HG03025 (cell line): Measurements from ENCODE around the gene CLDN7.
A peak's percentile ranks its signal among the peaks of the same experiment; 100 is the strongest.

Experiments used
- ATAC-seq: cut with Tn5 transposase; IDR thresholded peaks from one replicate; pipeline ENCODE4 v1.9.1; 2021; ENCODE audit warnings: mild to moderate bottlenecking, moderate library complexity; ENCODE audit not compliant: unreplicated experiment, low FRiP score

The CLDN7 gene, protein sequence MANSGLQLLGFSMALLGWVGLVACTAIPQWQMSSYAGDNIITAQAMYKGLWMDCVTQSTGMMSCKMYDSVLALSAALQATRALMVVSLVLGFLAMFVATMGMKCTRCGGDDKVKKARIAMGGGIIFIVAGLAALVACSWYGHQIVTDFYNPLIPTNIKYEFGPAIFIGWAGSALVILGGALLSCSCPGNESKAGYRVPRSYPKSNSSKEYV

DNA sequence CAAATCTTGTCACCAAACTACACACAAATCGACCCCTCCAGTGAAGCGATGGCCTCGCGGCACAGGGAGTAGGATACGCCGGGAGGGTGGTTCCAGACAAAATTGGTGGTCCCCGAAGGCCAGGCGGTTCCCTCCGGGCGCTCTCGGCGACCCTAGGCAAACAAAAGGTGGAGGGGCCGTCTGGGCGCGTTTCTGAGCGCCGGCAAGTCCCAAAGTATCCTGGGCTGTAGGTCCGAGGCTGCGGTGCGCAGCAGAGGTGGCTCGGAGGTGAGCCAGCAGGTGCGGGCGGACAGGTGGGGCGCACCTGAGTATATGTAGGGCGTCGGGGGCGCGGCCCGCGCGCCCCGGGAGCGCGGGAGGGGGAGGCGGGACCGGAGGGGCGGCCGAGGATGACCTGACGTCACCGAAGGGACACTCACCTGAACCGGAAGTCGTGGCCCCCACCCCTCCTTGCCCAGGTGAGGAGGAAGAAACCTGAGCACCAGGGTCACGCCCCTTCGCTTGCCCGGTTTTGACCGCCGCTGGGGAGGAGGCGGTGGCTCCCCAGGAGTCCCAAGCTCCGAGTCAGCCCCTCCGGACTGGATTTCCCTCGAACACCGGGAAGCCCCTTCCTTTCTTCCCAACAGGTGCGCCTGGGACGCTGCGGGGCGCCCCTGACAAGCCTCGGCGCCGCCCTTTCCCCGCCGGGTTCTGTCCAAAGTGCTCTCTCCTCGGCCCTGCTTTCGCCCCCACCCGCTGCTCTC lies at the start of gene CLDN7:
Gene CLDN7, minus strand, starts transcription at position 287 of the 743 bp plus-strand sequence. CDS start 435 bp downstream, outside the sequence.
- ATAC-seq, result no peak

- ATAC-seq, result no peak
Measured at GRCh38 chr17:7311110-7311705, 48.9 kb upstream of the CLDN7 start.

DNA sequence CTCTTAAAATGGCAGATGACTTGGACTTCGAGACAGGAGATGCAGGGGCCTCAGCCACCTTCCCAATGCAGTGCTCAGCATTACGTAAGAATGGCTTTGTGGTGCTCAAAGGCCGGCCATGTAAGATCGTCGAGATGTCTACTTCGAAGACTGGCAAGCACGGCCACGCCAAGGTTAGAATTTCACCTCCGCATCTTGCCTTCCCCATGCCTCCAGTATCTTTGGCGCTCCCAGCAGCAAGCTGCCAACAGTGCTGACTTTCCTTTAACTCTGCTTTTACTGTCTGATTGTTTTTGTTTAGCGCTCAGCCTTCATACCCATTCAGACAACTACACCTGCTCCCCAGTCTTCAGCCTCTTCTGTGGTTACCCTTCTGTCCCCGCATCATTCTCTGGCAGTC lies 47.4 kb upstream of the CLDN7 start:
- ATAC-seq, result no peak

DNA sequence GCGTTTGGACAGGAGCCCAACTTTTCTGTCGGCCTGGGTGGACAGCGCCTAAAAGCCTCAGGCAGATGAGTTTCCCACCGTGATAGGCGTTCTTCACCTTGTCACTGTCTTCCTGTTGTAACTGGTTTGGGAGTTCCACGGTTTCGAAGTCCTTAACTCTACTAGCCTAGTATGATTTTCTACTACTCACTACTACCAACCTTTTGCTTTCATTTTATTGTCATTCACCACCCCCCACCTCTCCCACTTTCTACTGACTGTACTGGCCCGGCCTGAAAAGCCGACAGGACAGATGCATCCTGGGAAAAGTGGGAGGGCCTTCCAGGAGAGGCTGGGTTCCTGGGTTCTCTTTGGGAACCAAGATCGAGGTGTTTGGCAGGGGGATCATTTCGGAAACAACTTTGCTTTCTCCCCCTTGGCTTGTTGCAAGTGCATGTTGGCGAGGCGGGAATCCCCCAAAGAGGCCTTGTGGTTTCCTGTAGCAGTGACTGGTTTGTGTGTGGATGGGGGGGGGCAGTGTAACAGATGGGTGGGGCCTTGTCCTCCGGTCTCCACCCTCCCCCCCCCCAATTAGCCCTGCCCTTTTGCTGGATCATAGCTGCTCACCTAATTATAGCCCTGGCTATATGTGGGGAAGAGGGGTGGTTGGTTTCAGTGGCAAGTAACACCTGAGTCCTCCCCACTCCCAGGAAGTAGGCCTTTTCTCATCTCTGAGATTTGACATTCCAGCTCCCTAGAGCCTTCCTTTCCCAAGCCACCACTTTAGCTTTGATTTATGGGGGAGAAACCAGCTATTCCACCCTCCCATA lies 46.6 kb upstream of the CLDN7 start:
- peak; percentile 20 for ATAC-seq

DNA sequence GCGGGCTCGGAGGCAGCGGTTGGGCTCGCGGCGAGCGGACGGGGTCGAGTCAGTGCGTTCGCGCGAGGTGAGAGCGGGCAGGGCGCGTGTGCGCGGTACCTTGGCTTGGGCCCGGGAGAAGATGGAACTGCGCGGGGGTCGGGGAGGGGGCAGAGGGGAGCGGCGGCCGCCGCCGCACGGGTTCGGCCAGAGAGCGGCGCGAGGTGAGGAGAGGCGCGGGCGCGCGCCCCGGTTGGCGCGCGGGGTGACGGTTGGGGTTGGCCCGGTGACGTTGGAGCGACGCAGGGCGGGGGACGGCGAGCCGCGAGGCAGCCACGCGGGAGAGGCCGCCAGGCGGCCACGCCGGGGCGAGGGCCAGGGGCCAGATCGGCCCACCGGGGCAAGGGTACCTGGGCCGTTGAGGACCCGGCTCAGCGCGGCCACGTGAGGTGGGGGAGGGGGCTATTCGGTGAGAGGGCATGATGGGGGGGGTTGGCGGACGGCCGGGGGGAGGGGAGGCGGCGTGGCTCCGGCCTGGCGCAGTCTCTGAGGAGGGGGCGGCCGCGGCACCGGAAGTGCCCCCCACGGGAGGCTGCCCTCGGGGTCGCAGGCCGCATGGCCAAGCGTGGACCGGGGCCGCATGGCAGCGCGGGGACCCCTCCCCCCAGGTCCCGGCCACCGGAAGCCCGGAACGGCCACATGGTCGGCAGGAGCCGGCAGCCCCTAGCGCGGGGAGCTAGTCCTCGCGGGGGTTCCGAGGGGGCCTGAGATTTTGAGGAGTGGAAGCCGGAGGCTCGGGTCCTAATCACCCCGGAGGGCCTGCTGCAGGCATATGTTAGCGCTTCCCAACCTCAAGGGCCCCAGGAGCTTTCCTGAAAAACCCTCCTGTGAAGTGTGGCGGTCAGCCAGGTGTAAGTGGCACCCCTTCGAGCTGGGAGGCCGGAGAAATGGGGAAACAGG lies 45.7 kb upstream of the CLDN7 start:
- peak; percentile 4 for ATAC-seq

DNA sequence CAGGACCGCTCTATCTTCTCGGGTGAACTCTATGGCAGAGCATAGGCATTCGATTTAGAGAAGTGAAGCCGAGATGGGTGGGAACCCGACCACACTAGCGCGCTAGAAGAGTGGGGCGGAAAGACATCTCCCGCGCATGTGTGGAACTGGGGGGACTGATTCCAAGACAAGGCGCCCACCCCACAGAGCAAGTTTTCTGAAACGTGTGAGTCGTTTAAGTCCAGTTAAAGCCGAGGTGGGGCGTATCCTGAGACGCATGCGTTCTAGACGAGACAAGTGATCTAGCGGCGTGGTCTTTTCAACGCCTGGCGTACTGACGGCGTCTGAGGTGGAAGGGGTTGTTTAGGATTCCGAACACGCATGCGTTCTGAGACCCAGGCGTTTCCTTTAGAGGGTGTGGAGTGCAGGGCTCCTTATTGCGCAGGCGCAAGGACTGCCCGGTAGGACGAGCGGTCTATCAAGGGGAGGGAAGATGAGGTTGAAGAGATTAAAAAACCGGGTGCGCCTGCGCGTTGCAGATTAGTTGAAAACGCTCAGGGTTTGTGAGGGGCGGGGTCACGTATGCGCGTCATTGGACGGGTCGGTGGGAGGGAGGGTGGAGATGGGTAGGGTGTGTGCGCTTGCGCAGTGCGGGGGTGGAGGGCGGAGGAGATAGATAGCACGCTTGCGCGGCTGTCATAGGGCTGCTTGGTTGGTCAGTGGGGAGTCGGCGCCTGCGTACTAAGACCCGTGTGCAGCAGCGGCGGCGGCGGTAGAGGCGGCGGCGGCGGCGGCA lies 44.8 kb upstream of the CLDN7 start, which contains the start of gene EIF5A:
Gene EIF5A, plus strand, starts transcription at position 718 of the 775 bp plus-strand sequence. CDS start 2,008 bp downstream, outside the sequence.
- peak; percentile 58 for ATAC-seq

GRCh38 chr17:7304179-7304578 lies 41.9 kb upstream of the CLDN7 start:
- ATAC-seq, result no peak

DNA sequence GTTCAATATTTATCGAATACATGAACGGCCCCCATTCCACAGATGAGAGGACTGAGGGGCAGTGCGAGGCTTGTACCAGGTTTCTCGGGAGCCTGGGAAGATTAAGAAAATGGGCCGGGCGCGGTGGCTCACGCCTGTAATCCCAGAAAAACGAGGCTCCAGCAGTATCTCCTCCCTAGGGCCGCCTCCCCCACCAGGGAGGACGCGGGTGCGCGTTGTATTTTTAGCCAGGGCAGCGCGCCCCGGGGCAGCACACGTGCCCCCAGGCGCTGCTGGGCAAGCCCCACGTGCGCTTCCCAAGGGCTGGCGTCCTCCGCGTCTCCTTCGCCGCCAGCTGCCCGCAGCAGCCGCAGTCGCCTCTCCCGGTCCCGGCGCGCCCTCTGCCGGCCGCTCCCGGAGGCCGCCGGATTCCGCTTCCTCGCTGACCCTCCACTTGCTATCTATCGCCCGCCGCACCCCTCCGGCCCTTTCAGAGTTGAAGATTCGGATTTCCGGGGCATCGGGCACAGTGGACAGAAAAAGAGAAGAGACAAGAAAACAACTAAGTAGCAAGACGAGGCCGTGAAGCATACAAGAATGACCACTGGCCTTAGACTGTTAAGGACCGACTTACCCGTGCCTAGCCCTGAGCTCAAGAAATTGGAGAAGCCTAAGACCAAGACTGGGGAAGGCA lies 34.0 kb upstream of the CLDN7 start:
- peak; percentile 47 for ATAC-seq

DNA sequence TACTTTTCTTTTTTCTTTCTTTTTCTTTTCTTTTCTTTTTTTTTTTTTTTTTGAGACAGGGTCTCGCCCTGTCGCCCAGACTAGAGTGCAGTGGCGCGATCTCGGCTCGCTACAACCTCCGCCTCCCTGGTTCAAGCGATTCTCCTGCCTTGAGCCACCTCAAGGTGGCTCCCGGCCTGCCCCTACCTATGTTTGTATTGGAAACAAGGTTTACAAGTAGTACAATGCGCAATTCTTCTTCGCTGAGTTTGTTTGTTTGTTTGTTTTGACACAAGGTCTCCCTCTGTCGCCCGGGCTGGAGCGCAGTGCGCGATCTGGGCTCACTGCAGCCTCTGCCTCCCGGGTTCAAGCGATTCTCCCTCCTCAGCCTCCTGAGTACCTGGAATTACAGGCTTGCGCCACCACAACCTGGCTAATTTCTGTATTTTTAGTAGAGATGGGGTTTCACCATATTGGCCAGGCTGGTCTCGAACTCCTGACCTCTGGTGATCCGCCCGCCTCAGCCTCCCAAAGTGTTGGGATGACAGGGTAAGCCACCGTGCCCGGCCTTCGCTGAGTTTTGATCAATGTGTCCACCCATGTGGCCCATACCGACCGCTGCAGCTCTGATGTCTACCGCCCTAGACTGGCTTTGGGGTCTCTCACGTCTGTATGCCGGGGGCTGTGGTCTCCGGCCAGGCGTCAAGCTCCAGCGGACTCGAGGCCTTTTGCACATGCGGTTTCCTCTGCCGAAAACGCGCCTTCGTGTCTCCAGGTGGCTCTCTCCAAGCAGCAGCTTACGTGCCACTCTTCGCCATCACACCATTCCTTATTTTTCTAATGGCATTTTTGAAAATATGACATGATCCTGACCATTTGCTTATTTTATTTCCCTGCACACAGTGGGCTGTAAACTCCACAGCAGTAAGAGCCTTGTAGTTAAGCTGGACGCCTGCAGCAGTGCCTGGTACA lies 33.2 kb upstream of the CLDN7 start:
- ATAC-seq, result no peak

- no peak for ATAC-seq
Measured at GRCh38 chr17:7294614-7295153, 32.4 kb upstream of the CLDN7 start, which contains the start of gene YBX2. Gene YBX2 (minus strand): TSS chr17:7294639. CDS start chr17:7294500, 139 bp downstream.

GRCh38 chr17:7293816-7294613 lies 31.7 kb upstream of the CLDN7 start:
- ATAC-seq, result no peak

GRCh38 chr17:7293159-7293558 lies 30.9 kb upstream of the CLDN7 start:
- no peak for ATAC-seq

DNA sequence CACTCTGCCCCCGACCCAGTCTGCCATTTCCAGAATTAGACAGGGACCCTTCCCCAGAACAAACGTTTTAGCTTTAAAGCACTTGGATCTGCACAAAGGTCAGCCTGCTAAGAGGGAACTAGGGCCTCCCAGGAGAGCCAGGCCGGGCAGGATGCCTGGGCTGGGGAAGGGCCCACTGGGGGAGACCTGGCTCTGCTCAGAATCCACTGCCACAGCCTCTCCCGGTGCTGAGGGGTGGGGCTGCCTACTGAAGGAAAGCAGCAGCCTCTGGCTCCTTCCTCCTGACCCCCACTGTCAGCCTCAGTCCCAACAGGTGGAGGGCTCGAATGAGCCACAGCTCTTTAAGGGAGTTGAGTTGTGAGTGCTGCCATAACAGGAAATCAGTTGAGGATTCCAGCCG lies 30.5 kb upstream of the CLDN7 start:
- no peak for ATAC-seq

DNA sequence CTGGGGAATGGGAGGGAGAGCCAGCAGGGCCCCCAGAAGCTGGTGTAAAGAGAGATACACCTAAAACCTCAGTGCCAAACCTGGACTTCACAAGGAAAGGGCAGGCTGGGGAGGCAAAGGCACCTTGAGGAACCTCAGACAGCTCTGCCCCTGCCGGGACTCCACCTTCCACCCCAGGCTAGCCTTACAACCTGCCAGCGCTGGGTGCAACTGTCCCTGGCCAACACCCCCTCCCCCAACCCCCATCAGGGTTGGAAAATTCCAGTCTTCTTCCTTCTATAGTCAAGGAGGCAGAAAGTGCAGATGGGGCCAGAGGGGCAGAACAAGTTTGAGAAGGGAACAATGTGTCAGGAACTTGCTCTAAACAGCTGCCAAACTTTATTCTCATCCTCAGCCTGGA lies 29.9 kb upstream of the CLDN7 start:
- no peak for ATAC-seq

- no peak for ATAC-seq
Measured at GRCh38 chr17:7290685-7291084, 28.4 kb upstream of the CLDN7 start.

DNA sequence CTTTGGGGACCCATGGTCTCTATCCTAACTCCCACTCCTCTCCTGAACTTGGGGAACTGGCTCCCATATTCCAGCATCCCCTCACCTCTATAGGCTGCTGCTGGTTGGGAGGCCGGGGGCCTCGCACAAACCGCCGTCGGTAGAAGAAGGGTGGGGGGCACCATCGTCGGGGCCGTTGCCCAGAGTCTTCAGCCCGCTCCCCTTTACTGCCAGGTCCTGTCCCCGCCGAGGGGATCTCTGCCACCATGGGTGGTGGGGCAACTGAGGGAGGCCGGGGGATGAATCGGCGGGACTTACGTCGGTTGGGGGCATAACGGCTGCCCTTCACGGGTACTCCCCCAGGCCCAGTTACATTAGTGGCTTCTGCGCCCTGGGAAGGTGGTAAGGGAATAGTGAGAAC lies 27.9 kb upstream of the CLDN7 start:
- ATAC-seq, result no peak
